NCI-H1694 treated with DMSO at 0.1 percent for 48 hours (cell line): ENCODE results near the gene PRKCH.

ENCODE experiments used
- DNase-seq: peaks from one replicate; lab custom pipeline; 2025; lab: John Stamatoyannopoulos, UW

PRKCH gene

DNA sequence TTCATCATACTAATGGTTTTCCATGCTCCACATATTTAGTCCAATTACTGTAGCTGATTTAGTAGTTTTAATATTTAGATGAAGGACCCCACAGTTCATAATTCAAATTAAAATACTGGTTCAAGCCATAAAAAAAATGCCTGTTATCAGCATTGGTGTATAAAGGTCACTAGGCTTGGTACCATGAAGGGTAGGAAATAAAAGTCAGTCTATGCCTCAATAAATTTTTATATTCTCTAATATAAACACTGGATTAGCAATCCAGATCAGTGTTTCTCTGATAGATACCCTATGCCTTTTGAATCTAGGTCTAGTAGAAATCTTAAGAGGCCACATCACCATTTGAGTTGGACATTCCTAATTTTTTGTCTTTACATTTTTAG lies 210.7 kb downstream of the PRKCH start:
- DNase-seq, result no peak

DNA sequence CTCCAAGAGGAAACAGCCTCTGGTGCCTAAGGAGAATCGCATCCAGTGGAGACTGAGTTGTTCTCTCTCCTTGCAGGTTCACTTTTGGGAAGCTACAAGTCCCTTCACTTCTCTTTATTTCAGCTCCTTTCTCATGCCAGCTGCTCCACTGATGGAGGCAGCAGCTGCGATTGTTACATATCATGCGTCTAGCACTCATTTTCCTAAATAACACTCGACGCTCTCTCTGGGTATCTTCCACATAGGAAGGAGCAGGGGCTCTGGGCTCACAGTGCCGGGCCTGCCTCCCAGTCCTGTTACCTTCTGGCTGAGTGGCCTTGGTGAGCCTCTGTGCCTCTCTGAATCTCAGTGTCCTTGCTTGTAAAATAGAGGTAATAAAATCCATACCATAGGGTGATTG lies 211.4 kb downstream of the PRKCH start:
- DNase-seq, result no peak

DNA sequence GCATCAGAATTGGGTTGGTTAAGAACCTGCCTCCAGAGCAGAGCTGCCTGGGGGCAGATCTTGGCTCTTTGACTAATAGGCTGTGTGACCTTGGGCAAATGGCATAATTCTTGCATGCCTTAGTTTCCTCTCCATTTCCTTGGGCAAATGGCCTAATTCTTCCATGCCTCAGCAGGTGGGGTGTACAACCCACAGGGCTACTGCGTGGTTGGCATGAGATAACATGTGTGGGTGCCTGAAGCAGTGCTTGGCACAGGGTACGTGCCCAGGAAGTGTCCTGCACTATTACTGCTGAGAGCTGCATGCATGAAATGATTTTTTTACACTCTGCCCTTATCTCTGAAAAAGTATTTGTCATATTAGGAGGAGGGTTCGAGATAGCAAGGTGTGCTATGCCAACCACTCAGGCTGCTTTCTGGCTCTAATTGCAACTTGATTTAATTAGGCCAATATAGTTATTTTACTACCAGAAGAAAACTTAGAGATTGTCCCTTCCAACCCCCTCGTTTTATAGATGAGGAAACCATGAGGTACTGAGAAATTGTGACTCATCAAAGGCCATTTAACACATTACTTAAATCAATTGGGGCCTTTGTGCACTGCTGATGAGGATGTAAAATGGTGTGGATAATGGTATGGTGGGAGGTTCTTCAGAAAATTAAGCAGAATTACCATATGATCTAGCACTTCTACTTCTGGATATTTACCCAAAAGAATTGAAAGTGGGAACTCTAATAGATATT lies 212.3 kb downstream of the PRKCH start:
- DNase-seq, result no peak

DNA sequence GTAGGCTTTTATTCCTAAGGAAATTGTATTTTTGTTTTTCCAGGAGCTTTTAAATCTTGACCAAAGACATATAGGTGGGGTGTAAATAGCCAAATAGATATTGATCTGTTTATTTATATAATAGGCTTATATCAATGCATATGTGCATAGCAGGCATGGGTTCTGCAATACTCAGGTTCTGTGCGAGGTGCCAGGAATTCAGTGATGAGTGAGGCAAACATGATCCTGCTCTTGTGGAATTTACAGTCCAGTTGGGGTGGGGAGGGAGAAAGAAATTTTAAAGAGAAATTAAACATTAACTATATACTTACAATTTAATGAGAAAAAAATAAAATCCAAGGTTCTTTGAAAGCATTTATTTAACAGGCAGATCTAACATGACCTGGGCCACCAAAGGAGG lies 213.7 kb downstream of the PRKCH start:
- DNase-seq, result no peak

DNA sequence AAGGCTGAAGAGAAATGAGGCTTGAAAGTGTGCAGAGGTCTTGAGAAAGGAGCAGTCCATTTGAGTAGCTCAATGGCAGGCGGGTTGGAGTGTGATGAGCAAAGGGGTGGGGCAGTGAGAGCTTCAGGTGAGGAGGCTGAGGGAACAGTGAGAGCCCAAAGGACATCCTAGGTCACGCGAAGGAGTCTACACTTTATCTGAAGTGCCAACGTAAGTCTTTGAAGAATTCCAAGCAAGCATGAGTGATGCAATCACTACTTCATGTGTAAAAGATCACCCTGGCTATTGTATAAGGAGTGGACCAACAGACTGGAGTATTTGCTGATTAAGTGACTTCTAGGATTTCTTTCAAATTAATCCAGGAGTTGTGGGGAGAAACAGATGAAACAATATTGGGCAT lies 214.1 kb downstream of the PRKCH start:
- DNase-seq, result no peak

DNA sequence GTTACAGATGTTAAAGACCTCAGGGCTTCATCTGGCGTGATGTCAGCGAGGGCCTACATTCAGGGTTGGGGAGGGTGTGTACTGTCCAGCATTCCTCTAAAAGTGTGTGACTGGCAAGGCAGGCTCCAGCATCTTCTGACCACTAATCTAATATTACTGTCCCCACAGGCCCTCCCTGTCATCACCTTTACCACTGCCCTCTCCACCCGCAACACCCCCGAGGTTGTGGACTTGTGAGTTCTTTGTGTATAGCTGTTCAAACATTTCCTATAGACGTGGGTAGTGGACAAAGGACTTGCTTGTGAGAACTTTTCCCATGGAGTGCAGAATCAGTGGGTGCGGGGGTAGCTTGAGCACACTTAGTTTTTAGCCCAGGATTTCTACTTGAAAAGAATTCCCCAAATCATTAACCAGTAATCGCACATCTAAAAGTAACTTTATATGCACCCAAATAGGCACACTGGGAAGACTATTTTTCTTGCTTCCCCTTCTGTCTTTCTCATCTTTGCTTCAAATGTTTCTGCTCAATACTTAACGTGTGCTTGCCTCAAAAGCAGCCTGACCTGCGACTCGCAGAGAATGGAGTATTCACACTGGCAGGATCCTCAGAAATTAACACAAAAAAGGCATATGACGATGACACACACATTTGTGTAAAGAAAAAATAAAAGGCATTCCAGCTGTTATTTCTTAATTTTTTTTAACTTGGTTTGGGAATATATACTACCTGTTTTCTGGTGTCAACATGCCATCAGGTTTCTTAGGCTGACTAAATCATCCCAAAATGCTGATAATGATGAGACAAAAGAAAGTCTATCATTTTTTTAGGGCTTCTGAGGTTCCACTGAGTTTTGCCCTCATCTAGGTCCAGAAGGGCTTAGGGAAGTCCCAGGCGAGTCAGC lies 215.5 kb downstream of the PRKCH start:
- DNase-seq, result no peak

DNA sequence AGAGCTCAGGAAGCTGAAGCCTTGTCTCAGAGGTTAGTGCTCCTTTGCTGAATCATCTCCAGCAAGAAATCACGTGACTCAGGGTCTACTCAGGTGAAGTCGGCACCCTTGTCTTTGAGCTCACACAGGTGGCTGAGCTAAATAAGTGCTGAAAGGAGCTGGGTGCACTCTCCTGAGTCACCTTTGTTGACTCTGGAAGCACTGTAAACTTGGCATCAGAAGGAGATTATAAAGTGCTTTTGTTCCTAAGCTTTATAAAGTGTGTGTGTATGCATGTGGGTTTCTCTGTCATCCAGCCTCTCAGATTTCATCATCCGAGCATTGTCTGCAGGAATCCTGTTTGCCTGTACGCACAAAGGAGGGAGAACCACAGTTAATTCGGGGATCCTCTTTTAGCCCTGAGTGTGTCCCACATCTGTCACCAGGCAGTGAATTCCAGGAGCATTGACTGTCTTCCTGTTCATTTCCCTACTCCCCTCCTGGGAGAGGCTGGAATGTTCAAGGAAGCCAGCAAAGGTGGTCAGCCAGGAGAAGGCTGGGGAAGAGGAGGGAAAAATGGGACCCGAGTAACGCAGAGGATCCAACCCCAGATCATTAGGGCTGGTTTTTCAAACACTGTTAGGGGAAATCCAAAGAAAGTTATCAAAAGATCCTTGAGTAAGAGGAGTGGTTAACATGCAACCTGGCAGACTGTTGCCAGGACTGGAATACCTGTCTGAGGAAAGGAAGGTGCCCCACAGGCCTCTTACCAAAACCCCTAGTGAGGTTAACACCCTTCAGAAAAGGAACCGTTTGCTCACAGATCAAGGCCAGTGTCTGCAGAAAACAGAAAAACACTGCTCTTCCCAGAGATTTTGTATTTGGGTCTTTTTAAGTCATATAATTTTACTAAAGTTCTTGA lies 216.4 kb downstream of the PRKCH start:
- DNase-seq, result no peak

DNA sequence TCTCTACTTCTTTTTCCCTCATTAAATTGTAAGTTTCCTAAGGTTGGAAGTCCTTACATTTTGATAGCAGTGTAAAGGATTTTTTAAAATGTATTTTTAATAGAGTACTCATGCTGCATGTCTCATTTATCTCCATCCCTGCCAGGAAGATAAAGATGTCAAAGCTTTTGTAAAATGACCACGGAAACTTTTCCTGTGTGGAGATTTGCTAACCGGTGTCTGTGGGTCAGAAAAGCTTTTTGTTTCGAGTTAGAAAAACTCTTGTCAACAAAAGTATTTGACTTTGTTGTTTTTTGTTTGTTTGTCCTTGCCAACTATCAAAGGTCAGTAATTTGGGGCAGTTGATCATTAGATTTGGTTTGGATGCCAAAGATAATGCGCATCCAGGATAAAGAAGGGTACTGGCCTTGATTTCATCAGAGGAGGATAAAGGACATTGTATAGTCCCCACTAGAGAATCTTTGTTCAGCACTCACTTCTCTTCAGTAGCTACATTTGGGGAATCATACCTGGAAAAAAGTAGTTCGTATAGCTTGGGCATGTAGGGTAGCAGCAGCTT lies 217.2 kb downstream of the PRKCH start:
- DNase-seq, result no peak

DNA sequence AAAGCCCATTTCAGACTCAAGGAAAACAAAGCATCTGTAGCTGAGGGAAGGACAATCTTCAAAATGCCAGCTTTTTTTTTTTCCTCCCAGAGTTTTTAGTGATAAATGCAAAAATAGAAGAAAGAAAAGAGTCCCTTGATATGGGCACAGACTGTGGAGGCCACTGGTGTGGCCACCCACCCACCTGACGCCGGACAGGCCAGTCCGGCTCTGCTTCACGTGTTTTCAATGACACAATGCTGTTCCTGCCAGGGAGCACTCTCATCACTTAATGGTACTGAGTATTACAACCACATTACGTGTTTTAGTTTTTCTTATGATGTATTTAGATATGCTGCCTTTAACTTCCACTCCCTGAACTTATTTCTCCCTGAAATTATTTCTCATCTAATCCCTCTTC lies 218.3 kb downstream of the PRKCH start:
- no peak for DNase-seq

DNA sequence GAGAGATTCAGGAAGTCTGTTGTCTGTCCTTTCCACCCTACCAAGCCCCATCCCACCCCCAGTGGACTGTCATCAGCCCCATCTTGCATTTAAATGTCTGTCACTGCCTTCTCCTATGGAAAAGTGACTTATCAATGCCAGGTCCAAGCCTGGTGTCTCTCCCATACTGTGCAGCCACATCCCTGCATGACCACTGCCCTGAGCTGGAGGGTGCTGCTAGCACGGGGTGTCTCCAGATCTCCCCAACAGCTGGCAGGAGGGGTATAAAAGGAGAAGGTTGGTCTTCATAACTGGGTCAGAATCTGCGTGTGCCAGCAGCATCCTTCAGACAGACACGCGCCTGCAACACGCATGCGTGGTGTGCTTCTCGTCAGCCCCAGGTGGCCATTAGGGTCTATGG lies 219.6 kb downstream of the PRKCH start:
- DNase-seq, result no peak

DNA sequence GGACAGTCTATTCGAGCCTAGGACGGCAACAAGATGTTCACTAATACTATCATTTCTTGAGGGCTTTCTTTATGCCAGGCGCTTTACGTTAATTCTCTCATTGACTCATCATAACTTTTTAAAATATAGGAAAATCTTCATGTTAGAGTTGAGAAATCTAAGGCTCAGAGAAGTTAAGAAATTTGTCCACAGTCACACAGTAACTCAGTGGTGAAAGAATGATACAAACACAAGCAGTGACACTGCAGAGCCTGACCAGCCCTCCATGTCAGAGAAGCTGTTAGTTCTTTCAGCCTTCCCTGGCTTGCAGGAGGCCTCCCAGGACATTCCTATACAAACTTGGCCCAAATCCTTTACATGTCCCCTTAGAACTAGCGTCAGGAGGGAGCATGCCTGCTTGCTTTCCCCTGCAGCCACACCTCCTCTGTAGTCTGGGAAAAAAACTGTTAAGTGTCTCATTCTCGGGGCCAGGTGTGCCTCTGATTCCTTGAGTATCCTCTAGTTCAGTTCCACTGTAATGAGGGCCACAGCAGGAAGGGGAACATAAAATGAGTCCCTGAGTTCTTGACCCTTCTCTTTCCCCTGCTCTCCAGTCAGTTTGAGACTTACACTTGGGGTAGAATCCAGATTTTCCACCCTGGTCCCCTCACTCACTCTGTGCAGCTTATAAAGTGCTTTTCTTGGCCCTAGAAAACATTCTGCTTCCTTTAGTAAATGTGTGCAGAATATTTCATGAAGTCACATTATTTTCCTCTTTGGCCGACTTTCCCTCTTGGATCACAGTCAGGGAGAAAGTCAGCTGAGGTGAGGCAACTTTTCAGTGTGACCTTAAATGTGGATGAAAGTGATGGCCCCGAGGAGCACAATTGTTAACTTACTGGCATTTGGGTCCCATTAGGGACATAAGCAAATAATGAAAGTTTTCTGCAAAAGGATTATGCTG lies 221.7 kb downstream of the PRKCH start:
- no peak for DNase-seq

DNA sequence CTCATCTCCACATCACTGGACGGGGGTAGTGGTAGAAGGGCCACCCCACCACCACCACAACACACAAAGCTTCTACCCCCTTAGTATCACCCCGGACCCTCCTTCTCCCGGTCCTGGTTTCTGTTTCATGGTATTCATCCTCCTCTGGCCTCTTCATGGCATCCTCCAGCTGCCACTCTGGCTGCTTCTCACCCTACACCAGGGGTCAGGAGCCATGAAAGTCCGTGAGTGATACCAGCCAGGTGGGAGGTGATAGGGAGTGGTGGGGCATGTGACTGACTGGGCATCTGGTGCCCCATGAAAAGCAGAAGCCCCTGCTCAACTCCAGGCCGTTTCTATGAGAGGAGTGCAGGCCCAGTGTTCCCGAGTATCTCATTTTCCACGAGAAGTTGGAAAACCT lies 222.6 kb downstream of the PRKCH start:
- no peak for DNase-seq

DNA sequence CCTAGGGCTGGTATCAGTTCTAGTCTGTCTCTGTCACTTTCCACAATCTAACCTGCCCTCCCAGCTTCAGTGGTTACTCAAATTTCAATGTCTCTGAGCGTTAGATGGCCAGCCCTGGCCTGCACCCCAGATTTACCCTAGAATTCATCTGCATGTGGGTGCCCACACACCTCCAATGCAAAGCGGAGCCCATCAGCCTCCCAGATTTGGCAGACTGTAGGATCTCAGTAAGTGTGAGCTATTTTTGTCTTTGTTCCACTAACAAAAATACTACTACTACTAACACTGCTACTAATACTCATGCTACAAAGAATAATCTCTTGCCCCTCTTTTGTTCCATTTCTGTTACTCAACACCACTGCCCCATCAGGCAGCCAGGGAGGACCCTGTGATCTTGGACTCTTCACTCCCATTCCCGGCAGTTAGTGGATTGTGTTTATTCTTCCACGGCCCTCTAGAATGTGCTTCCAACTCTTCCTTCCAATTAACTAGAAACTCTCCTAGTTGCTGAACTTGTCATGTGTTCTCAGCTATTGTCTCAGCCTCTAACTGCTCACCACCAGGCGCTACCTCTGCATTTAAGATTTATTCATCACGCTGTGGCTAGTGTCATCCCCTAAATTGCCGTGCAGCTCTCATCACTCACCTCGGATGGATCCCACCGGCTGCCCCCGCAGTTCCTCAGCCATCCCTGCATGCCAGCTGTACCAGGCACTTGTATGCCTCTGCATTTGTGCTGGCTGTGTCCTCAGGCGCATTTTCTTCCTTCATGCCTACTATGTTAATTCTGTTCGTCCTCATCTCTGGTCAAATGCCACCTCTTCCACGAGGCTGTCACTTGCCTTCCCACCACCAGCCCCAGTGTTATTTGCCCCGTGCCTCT lies 223.3 kb downstream of the PRKCH start:
- no peak for DNase-seq

DNA sequence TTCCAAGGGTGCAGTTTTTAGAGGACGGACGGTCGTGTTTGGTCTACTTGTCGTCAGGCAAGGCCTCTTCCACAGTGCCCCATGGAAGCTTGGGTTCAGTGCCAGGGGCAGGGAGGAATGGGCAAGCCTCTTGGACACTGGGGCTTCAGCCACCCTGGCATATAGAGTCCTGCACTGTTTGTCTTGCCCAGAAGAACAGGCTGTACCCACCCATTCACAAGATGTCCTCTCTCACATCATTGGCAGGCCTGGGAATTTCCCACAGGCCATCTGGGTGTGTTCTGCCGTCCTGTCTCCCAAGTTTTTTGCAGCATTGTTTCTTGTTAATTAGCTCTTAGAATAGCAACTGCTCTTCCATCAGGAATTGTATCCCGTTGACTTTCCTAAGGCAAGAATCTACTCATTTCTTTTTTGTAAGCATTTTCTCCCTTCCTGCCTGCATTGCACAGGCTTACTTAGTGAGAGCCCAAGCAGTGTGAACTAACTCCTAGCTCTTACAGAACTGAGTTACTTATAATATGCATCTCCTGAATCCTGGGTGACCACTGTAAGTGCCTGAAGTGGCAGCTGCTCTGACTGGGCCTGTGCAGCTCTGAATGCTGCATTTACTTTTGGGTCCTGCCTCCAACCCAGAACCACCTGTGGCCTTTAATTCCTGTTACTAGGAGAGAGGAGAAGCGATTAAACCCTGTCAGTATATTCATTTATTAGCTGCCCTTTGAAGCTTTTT lies 224.5 kb downstream of the PRKCH start:
- DNase-seq, result no peak

DNA sequence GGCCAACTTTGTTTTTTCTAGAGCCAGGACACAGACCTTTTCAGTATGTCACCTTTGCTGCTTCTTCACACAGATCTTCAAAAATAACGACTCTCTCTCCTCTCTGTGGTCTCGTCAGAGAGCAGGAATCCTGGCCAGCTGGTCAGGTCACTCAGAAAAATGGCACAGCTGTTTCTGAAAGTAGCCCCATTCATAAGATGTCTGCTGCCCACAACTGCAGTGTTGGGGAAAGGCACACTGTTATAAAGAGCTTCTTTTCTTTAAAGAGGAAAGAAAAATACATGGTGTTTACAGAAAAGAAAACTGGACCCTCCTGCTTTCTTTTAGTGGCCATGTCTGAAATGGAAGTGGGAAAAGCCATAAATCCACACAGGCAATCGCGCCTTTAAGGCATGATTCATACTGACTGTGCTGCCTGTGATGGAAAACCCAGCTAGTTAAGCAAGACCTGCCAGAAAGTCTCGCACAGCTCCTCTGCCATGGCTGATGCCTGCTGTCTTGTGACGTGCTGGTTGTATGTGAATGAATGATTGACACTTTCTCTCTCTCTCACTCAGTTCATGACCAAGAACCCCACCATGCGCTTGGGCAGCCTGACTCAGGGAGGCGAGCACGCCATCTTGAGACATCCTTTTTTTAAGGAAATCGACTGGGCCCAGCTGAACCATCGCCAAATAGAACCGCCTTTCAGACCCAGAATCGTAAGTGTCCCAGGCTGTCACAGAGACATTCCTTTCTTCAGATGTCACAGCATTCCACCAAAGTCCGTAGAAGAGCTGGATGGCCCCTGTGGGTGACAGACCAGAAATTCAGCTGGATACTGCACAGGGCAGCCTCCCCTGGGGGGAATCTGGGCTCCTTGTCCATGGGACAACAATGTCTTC lies 226.0 kb downstream of the PRKCH start:
- DNase-seq, result no peak

DNA sequence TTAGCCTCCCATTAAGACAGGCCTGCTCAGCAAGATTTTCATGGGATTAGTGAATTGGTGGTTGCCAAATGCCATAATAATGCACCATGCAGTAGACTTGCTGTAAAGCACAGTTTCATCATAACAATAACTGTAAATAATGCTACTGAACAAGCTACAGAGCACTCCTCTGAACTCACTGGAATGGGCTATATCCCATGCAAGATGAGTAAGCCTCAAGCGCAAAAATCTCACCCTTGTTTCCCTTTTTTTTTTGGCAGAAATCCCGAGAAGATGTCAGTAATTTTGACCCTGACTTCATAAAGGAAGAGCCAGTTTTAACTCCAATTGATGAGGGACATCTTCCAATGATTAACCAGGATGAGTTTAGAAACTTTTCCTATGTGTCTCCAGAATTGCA lies 228.0 kb downstream of the PRKCH start:
- no peak for DNase-seq

DNA sequence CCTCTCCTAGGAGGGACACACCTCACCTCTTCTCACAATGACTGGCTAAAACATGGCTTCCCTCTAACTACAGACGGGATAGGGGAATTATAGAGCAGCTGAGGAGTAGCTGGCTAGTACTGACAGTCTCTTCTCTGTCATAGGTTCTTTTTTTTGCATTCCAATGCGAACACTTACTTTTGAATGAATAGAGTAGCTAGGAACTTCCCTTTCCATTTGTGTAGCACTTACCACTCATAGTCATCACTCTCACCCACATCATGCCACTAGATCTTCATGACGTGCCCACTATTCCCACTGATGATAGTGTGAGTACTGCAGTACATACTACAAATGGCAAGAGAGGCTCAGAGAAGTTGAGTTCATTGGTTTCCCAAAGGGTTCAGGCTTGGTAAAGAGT lies 230.0 kb downstream of the PRKCH start:
- no peak for DNase-seq

DNA sequence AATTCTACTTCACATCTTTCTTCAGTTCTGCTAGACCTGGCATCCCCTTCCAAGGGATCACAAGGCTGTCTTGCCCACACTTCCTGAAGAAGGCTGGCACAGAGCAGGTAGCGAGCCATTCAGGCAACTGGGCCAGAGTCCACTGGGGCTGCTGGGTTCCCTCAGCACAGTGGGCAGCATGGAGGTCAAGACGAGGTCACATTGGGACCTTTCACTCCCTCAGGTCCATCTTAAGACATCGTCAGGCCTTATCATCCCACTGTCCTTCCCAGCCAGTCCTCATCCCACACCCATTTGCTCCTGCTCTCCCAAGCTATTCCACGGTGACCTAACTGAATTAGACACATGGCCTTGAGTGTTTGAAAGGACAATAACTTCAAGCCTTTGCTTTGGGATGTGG lies 230.9 kb downstream of the PRKCH start:
- no peak for DNase-seq
